ENCODE measurements around the gene TBL3. TPM values are rescaled to one million over a fixed set of nuclear protein-coding genes. Genes with fewer than 3 reads are reported as not detected.

Gene TBL3
- total and polyA plus RNA-seq, 4 donors, result 23.9 to 58.8 (median 44.1) TPM

DNA sequence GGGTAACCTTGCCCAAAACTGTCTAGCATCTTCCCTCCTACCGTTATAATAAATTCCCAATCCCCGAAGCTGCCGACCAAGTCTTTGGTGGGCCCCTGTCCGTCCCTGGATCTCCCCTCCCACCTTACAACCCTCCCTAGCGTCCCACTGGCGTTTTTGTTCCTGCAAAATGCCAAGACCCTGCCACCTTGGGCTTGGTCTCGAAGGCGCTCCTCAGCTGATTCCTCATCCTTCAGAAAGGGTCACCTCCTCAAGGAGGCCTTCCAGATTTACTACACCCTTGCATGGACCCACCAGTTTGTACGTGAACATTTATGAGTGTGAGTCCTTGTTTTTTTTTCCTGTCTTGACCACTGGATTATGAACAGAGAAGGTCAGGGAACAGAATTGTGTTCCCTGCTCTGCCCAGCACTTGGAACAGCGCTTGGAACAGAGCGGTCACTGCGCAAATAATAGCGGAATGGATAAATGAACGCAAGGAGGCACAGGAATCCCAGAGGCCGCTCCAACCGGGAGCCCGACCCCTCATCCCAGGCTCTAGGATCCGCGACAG lies 11.2 kb downstream of the TBL3 start:
- no peak overlapping the region for H3K4me3 ChIP-seq
- H3K27ac ChIP-seq (ENCODE audit: low read depth in 1 of 2, low read length in 1 of 2), result peak overlapping the region; percentile 65 to 94
- ATAC-seq (ENCODE audit: insufficient read depth, low FRiP score) (no peak), DNase-seq (no peak)
- WGBS, 2 donors, result 23 to 26% methylated on average over 19 of the region's 19 CpGs
- H3K4me1 ChIP-seq (ENCODE audit: control insufficient read depth in 5 of 5, insufficient read depth in 5 of 5, low read length in 5 of 5), result peaks cover 0 to 17% (median 7%) of the 10 kb centered on the region in 5 donors
- H3K36me3 ChIP-seq (ENCODE audit: control insufficient read depth in 4 of 4, insufficient read depth in 4 of 4, low read length in 4 of 4), result peaks cover 0 to 22% (median 13%) of the 10 kb centered on the region in 4 donors
- peaks cover 0 to 46% (median 33%) of the 10 kb centered on the region in 3 donors for H3K27me3 ChIP-seq (ENCODE audit: control insufficient read depth in 3 of 3, insufficient read depth in 3 of 3, low read length in 2 of 3)
- no peak for TF ChIP-seq CTCF (IDR thresholded peaks at IDR 0.05; ENCODE audit: control extremely low read depth, extremely low read depth)
- H3K9ac ChIP-seq (ENCODE audit: insufficient read depth in 1 of 2, low read length in 2 of 2), result no peak overlapping the region
- peaks cover 0 to 5% (median 0%) of the 10 kb centered on the region in 4 donors for H3K9me3 ChIP-seq (ENCODE audit: control insufficient read depth in 4 of 4, insufficient read depth in 3 of 4, low read length in 3 of 4)

DNA sequence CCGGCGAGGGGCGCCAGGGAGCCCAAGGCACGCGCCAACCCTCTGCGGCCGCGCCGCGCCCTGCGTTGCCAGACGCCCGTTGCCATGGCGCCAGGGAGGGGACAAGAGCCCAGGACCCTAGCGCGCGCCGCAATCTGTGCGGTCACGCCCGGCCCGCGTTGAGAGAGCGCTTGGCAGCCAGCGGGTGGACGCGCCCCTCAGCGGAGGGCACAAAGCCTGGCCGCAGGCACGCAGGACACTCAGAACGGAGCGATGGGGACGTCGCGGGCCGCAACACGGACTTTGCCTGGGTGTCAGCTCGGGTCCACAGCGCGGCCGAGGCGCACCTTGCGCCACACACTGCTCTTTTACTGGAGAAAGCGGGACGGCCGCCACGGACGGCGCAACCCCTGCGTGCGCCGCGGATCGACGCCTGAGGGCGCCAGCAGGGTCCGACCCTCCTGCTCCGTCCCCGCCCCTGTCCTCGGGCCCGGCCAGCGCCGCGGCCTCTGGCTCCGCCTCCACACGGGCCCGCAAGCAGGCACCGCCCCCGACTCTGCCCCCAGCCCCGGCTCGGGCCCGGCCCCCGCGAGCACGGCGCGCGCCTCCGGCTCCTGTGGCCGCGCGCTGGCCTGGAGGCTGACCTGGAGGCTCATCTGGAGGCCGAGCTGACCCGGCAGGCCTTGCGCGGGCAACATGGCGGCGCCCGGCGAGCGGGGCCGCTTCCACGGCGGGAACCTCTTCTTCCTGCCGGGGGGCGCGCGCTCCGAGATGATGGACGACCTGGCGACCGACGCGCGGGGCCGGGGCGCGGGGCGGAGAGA lies 11.9 kb downstream of the TBL3 start, which contains the start of gene GFER:
Gene GFER, plus strand, starts transcription at position 650 of the 803 bp plus-strand sequence. Its CDS starts 26 bp downstream, at position 676.
- Histone ChIP-seq H3K4me1 (ENCODE audit: control insufficient read depth in 5 of 5, insufficient read depth in 5 of 5, low read length in 5 of 5) (peaks cover 0 to 17% (median 7%) of the 10 kb centered on the region in 5 donors), H3K9me3 (ENCODE audit: control insufficient read depth in 4 of 4, insufficient read depth in 3 of 4, low read length in 3 of 4) (peaks cover 0 to 2% (median 0%) of the 10 kb centered on the region in 4 donors), H3K27ac (ENCODE audit: low read depth in 1 of 2, low read length in 1 of 2) (peak within 1 kb of the TSS; percentile 65 to 94), H3K27me3 (ENCODE audit: control insufficient read depth in 3 of 3, insufficient read depth in 3 of 3, low read length in 2 of 3) (peaks cover 0 to 43% (median 37%) of the 10 kb centered on the region in 3 donors), H3K9ac (ENCODE audit: insufficient read depth in 1 of 2, low read length in 2 of 2) (peak within 1 kb of the TSS in 1 of 2 donors; percentile 68), H3K36me3 (ENCODE audit: control insufficient read depth in 4 of 4, insufficient read depth in 4 of 4, low read length in 4 of 4) (peaks cover 0 to 15% (median 11%) of the 10 kb centered on the region in 4 donors), H3K4me3 (peak within 1 kb of the TSS; percentile 73)
- peak; percentile 40 for TF ChIP-seq CTCF (IDR thresholded peaks at IDR 0.05; ENCODE audit: control extremely low read depth, extremely low read depth)
- DNase-seq, result peak; percentile 93 to 96 (median 95)
- peak; percentile 93 for ATAC-seq (ENCODE audit: insufficient read depth, low FRiP score)
- WGBS, 2 donors, result 0 to 1% methylated on average over 99 to 109 of the region's 109 CpGs

- Histone ChIP-seq H3K4me3 (peak overlapping the region; percentile 73), H3K9ac (ENCODE audit: insufficient read depth in 1 of 2, low read length in 2 of 2) (peak overlapping the region in 1 of 2 donors; percentile 68), H3K9me3 (ENCODE audit: control insufficient read depth in 4 of 4, insufficient read depth in 3 of 4, low read length in 3 of 4) (no peaks in the 10 kb centered on the region), H3K4me1 (ENCODE audit: control insufficient read depth in 5 of 5, insufficient read depth in 5 of 5, low read length in 5 of 5) (peaks cover 0 to 17% (median 7%) of the 10 kb centered on the region in 5 donors), H3K36me3 (ENCODE audit: control insufficient read depth in 4 of 4, insufficient read depth in 4 of 4, low read length in 4 of 4) (peaks cover 0 to 15% (median 11%) of the 10 kb centered on the region in 4 donors), H3K27me3 (ENCODE audit: control insufficient read depth in 3 of 3, insufficient read depth in 3 of 3, low read length in 2 of 3) (peaks cover 0 to 46% (median 44%) of the 10 kb centered on the region in 3 donors), H3K27ac (ENCODE audit: low read depth in 1 of 2, low read length in 1 of 2) (peak overlapping the region; percentile 65 to 79)
- 12 to 24% methylated on average over 33 to 58 of the region's 58 CpGs for WGBS, 2 donors
- TF ChIP-seq CTCF (IDR thresholded peaks at IDR 0.05; ENCODE audit: control extremely low read depth, extremely low read depth), result no peak
- peak in 1 of 3 donors; percentile 34 for DNase-seq
- ATAC-seq (ENCODE audit: insufficient read depth, low FRiP score), result no peak
Observed at GRCh38 chr16:1984347-1985225, 12.7 kb downstream of the TBL3 start.
